Vagina (tissue), 2 donors: ENCODE measurements around the gene GNG13. TPM values are rescaled to one million over a fixed set of nuclear protein-coding genes. Genes with fewer than 3 reads are reported as not detected.

Experiments
- DNase-seq, 2 donors: peaks; one replicate each; pipeline ENCODE4 v3.0.0-alpha.2; 2017; ENCODE audit errors: extremely low spot score in 2 of 2
- H3K27ac ChIP-seq: fragments of 200-600 bp; sonication (generic); one replicate; pipeline ENCODE4 v1.5.1; 2019
- H3K27me3 ChIP-seq: fragments of 200-600 bp; sonication (generic); one replicate; pipeline ENCODE4 v1.5.1; 2019
- H3K36me3 ChIP-seq, 2 donors: fragments of 200-600 bp; sonication (generic); one replicate each; pipeline ENCODE4 v1.5.1; 2017 to 2019
- H3K4me1 ChIP-seq: fragments of 200-600 bp; sonication (generic); one replicate; pipeline ENCODE4 v1.5.1; 2019
- H3K4me3 ChIP-seq, 2 donors: fragments of 200-600 bp; sonication (generic); 1 replicate in 1 of 2; 2 replicates in 1 of 2; pipeline ENCODE4 v1.5.1; 2016 to 2019
- H3K9me3 ChIP-seq: fragments of 200-600 bp; sonication (generic); one replicate; pipeline ENCODE4 v1.5.1; 2019
- CTCF ChIP-seq, 3 experiments: fragments of 450-650 bp in 2 of 3; fragments of 200-600 bp in 1 of 3; sonication (generic) in 1 of 3; IDR thresholded peaks; one replicate each; pipeline ENCODE4 v1.5.1; 2017 to 2019; ENCODE audit warnings: antibody characterized with exemption in 3 of 3, mild to moderate bottlenecking in 2 of 3, moderate library complexity in 2 of 3
- POLR2A ChIP-seq, 2 donors: fragments of 450-650 bp; IDR thresholded peaks; one replicate each; pipeline ENCODE4 v1.6.1; 2017; ENCODE audit warnings: antibody characterized with exemption in 2 of 2, mild to moderate bottlenecking in 2 of 2, moderate library complexity in 2 of 2
- POLR2AphosphoS5 ChIP-seq, 2 donors: sonication (generic); formaldehyde crosslinking; IDR thresholded peaks; one replicate each; pipeline ENCODE4 v1.9.0; 2017; ENCODE audit warnings: antibody characterized with exemption in 2 of 2, mild to moderate bottlenecking in 2 of 2, low read depth in 1 of 2; ENCODE audit not compliant: insufficient read depth in 1 of 2
- intact Hi-C: fragments of 100-400 bp; cut with DNase I; formaldehyde crosslinking; loops from one replicate; pipeline ENCODE4 v1.15.1; 2023
- microRNA counts, 2 donors: library from miRNA; unstranded; fragments of <30 nt; microRNA quantifications; one replicate each; lab custom pipeline; 2016 to 2017
- microRNA-seq: library from miRNA; unstranded; fragments of <30 nt; microRNA quantifications from one replicate; pipeline ENCODE4, GENCODE V29; 2017; ENCODE audit warnings: borderline number of aligned reads, borderline replicate concordance
- small RNA-seq: library from RNA; depleted of rRNA; stranded (forward); fragments of <200 nt; gene quantifications from one replicate; pipeline ENCODE3, GENCODE V24; 2016
- total RNA-seq: library from RNA; depleted of rRNA; stranded (reverse); fragments of >200 nt; gene quantifications from one replicate; pipeline ENCODE4 v1.2.3, GENCODE V29; 2016

The GNG13 gene
- total RNA-seq, 1 donor from 2014 or later: not detected

DNA sequence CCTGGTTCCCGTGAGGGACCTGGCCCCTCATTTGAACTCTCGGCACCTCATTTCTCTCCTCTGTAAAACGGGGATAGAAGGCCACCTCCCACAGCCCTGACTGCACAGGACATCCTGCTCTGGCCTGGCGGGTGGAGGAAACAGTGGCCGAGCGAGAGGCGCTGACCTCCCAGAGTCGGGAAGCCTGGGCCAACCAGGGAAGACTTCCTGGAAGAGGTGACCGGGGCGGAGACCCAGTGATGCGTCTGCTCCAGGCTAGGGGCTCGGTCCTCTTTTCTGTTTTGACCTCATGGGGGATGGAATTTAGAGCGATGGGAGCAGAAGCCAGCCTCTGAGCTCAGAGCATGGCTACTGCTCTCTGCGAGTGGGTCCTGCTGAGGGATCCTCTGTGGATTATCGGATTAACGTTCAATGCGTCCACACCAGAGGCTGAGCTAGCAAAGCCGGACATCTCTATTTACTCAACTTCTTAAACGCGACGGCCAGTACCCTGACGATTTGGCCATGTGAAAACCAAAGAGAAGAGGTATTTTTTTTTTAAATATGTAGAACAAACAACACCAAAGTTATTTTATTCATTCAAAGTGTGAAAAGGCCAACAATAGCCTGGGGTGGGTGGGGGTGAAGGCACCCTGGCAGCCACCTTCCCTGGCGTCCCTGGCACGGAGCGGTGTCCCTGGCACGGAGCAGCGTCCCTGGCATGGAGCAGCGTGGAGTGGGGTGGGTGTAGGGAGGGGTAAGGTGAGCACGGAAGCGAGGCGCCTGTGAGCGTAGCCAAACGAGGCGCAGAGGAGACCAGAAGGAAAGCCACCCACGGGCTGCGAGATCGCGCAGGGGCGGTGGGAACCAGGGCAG lies 49.2 kb downstream of the GNG13 start:
- Histone ChIP-seq H3K9me3 (no peaks in the 10 kb centered on the region), H3K36me3 (no peaks in the 10 kb centered on the region), H3K27me3 (no peaks in the 10 kb centered on the region), H3K27ac (no peak overlapping the region), H3K4me3 (no peak overlapping the region), H3K4me1 (no peaks in the 10 kb centered on the region)
- intact Hi-C loops: no loop called here
- no peak for TF ChIP-seq POLR2A (IDR thresholded peaks at IDR 0.05)
- no peak for DNase-seq

DNA sequence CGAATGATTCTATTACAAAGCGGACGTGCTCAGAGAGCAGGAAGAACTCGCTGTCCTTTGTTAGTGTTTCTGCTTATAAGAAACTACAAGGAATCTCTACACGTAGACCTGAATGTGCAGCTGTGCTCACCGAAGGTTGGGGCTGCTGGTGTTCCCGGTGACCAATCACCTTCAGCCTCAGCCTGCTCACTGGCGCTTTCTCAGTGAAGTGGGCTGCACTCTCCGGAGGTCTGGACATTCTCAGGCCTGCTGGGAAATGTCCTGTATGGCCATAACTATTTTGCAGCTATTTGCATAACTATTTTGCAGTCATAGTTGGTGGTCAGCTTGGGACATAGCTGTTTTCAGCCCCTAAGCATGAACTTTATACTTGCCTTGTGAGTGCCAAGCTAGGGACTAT lies 50.0 kb downstream of the GNG13 start:
- no peaks in the 10 kb centered on the region for H3K36me3 ChIP-seq
- H3K27me3 ChIP-seq: no peaks in the 10 kb centered on the region
- TF ChIP-seq POLR2AphosphoS5 (IDR thresholded peaks at IDR 0.05; ENCODE audit: insufficient read depth in 1 of 2, low read depth in 1 of 2) (no peak), CTCF (IDR thresholded peaks at IDR 0.05) (no peak), POLR2A (IDR thresholded peaks at IDR 0.05) (no peak)
- intact Hi-C loops: no loop called here
- no peak overlapping the region for H3K4me3 ChIP-seq
- H3K4me1 ChIP-seq: no peaks in the 10 kb centered on the region
- no peak for DNase-seq
- H3K27ac ChIP-seq: no peak overlapping the region
- H3K9me3 ChIP-seq: no peaks in the 10 kb centered on the region

DNA sequence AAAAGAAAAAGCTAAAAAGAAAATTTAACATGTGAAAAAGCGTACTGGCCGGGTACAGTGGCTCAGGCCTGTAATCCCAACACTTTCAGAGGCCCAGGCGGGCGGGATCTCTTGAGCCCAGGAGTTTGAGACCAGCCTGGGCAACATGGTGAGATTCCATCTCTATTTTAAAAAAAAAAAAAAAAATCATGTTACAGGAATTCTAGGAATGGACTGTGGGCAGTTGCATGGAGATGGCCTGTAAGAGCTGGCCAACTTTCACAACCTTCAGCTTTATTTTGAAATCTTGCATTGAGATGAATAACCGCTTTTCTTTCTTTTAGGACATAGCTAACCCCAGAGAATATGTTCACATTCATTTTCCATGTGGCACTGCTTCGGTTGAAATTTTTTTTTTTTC lies 51.5 kb downstream of the GNG13 start:
- intact Hi-C loops: no loop called here
- Histone ChIP-seq H3K4me1 (no peaks in the 10 kb centered on the region), H3K4me3 (no peak overlapping the region), H3K36me3 (no peaks in the 10 kb centered on the region), H3K27ac (no peak overlapping the region), H3K9me3 (no peaks in the 10 kb centered on the region), H3K27me3 (no peaks in the 10 kb centered on the region)
- DNase-seq: no peak
- no peak for TF ChIP-seq CTCF (IDR thresholded peaks at IDR 0.05)
- TF ChIP-seq POLR2AphosphoS5 (IDR thresholded peaks at IDR 0.05; ENCODE audit: insufficient read depth in 1 of 2, low read depth in 1 of 2): no peak
- TF ChIP-seq POLR2A (IDR thresholded peaks at IDR 0.05): no peak

MicroRNA genes within 50 kb of the gene (microRNA counts, 767-probe panel; counts per million panel counts)
- 238 to 261 counts per million in 2 donors for microRNA hsa-miR-662 (lab: Ali Mortazavi, UCI)

Small RNA genes within 50 kb of the gene (microRNA-seq; reads per million reads assigned to microRNA genes)
- not detected for gene MIR662

Small RNA genes within 50 kb of the gene (small RNA-seq; reads per million reads assigned to genes)
- not detected for gene MIR662

Other genes with a start within 250 kb of the GNG13 start
- gene PRR35, start 240.3 kb downstream of the GNG13 start, total RNA-seq: not detected
- gene NHLRC4, start 233.7 kb downstream of the GNG13 start, total RNA-seq: 0.74 TPM
- gene PIGQ, start 230.8 kb downstream of the GNG13 start, total RNA-seq: 26.0 TPM
- 41.3 TPM for gene RAB40C, start 210.7 kb downstream of the GNG13 start, total RNA-seq
- gene WFIKKN1, start 169.7 kb downstream of the GNG13 start, total RNA-seq: 3.2 TPM
- 187 TPM for gene METTL26, start 164.4 kb downstream of the GNG13 start, total RNA-seq
- 27.0 TPM for gene MCRIP2, start 158.9 kb downstream of the GNG13 start, total RNA-seq
- 34.9 TPM for gene WDR90, start 151.4 kb downstream of the GNG13 start, total RNA-seq
- gene RHOT2, start 132.6 kb downstream of the GNG13 start, total RNA-seq: 91.1 TPM
- 1.7 TPM for gene RHBDL1, start 125.1 kb downstream of the GNG13 start, total RNA-seq
- gene STUB1, start 120.3 kb downstream of the GNG13 start, total RNA-seq: 124 TPM
- 62.9 TPM for gene JMJD8, start 116.4 kb downstream of the GNG13 start, total RNA-seq
- 12.3 TPM for gene WDR24, start 110.3 kb downstream of the GNG13 start, total RNA-seq
- gene FBXL16, start 94.9 kb downstream of the GNG13 start, total RNA-seq: 4.4 TPM
- gene METRN, start 85.6 kb downstream of the GNG13 start, total RNA-seq: 32.2 TPM
- 26.0 TPM for gene ANTKMT, start 79.6 kb downstream of the GNG13 start, total RNA-seq
- gene CCDC78, start 74.3 kb downstream of the GNG13 start, total RNA-seq: 7.6 TPM
- gene HAGHL, start 73.6 kb downstream of the GNG13 start, total RNA-seq: 5.2 TPM
- 32.7 TPM for gene CIAO3, start 59.7 kb downstream of the GNG13 start, total RNA-seq
- gene MSLN, start 40.0 kb downstream of the GNG13 start, total RNA-seq: not detected
- 17.2 TPM for gene RPUSD1, start 12.4 kb downstream of the GNG13 start, total RNA-seq
- 4.9 TPM for gene CHTF18, start 12.1 kb downstream of the GNG13 start, total RNA-seq
- gene LMF1, start 170.2 kb upstream of the GNG13 start, total RNA-seq: 26.0 TPM
- 0.74 TPM for gene SOX8, start 181.0 kb upstream of the GNG13 start, total RNA-seq